GM18517 (cell line): ENCODE measurements around the gene ERGIC3.

ENCODE experiments used
- ATAC-seq: cut with Tn5 transposase; IDR thresholded peaks from one replicate; pipeline ENCODE4 v1.9.1; 2021; ENCODE audit warnings: mild to moderate bottlenecking, moderate library complexity; ENCODE audit not compliant: unreplicated experiment

ERGIC3 gene

DNA sequence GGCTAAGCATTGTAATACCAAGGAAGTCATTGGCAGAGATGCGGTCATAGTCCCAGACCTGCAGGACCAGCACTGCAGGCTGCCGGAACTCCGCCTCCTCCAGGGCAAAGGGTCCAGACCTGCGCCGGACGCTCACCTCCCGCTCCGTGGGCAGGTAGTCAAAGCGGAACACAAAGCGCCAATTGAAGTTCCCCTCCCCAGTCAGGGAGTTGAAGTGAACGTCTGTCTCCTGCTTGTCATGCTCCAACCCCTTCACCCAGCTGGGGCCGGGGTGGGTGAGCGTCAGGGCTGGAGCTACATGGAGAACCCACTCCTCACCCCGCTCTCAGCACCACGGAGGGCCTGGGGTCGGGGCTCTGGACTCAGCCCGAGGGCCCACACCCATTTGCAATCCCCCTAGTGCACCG lies 18.2 kb downstream of the ERGIC3 start:
- no peak for ATAC-seq

DNA sequence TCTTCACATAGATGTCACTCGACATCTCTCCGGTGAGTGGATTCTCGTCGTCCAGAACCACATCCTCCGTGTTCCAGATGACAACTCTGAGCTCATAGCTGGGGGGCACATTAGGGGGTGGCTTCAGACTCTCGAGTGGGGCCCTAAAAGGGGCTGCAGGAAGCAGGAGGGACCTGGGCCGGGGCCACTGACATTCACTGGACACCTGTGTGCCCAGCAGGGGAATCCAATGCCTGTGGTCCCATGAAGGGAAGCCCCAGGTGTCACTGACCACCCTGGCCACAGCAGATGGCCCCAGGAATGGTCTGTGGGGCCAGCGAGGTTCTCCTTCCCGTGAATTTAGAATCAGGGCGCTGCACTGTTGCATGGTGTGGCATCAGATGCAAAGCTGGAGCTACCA lies 18.7 kb downstream of the ERGIC3 start:
- ATAC-seq, result no peak

DNA sequence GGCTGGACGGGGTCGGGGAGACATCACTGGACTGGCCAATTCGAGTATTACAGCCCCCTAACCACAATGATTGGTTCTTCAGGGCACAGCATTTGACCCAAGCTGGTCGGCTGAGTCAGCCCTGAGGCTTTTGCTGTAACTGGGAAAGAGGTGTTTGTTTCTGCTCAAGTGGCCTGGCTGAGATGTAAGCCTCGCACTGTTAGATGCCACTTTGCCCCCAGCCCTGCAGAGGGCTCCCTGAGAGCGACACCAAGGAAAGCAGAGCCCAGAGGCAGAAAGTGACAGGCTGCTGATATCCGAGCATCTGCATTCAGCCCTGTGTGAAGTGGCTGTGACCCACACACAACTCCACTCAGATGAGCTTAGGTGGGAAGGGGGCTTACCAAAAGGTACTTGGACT lies 19.4 kb downstream of the ERGIC3 start:
- ATAC-seq, result no peak

DNA sequence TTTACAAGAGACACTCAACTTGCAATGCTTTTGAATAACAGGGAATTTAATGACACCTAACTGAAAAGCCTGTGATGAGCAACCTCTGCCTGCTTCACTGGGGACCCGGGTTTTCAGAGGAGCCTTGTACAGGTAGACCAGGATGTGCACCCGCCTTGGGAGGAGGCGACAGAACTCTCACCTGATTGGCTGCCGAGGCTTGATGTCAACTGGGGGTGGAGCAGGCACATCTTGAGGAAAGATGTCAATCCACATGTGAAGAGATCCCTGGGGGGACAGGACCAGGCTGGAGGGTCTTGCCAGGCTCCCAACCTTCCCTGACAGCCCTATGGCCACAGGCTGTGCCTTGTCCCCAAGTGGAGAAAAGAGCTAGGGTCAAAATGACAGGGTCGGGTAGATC lies 19.8 kb downstream of the ERGIC3 start:
- ATAC-seq, result no peak

DNA sequence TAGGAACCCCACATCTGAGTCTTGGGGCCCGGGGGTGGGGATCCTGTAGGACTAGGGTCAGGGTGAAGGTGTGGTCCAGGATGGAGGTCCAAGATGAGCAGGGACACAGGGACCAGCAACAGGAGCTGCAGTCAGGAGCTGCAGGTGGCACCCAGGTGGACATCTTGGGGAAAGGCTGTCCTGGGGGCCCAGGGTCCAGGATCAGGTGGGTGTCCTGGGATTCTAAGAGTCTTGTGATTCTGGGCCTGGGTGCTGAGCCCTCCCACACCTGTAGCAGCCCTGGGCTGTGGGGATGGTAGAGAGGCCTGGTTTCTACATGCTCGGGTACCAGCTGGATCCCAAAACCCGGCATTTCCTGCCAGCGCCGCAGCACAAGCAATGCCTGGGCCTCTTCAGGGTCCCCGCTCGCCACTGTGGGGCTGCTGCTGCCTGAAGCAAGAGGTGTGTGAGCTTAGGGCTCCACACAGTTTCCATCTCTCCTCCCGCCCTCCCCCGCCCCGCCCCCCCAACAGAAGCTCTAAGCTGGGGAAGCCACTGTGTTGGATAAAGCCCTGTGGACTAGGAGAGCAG lies 20.7 kb downstream of the ERGIC3 start:
- ATAC-seq, result no peak

DNA sequence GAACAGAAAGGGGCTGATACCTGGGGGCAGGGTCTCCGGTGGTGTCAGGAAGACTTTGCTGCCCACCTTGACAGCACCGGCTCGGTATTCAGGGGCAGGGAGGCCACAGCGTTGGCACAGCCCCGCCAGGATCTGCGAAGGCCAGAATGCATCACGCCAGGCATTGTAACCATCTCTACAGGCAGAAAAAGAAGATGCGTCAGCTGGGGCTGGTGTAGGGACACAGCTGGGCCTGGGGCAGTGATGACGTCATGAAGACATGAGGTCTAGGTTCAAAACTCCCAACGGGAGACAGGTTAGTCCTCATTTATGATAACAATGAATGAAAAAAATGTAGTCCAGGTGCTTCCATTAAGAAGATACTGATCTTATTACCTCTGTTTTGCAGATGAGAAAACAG lies 22.0 kb downstream of the ERGIC3 start:
- no peak for ATAC-seq

DNA sequence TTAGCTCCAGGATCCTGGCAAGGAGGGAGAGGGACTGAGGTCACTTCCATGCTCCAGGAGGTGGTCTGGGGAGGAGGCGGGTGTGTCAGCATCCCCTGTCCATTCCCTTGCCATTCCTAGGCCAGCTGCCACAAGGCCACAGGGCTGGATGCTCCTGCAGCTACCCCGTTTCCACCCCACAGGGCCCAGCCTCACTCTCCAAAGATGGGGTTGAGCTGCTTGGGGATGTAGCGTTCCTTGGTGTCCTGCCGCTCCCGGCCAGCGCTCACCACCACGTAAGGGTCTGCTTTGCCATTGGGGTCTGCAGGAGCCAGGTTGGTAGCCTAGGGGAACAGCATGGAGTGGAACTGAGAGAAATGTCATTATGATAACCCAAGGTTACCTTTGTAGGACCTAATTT lies 23.0 kb downstream of the ERGIC3 start:
- ATAC-seq, result no peak

DNA sequence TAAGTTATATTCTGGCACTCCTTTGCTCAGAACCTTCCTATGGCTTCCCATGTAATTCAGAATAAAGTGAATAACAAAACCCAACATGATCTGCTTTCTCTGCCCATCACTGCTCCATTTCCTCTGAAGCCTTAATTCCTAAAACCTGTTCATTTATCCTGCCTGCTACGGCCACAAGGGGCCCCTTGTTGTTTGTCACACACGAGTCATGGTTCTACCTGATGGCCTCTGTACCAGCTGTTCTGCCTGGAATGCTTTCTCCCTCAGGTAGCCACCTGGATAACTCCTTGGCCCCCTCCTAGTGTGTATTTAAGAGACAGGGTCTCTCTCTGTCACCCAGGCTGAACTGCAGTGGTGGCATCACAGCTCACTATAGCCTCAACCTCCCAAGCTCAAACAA lies 26.8 kb downstream of the ERGIC3 start:
- no peak for ATAC-seq

DNA sequence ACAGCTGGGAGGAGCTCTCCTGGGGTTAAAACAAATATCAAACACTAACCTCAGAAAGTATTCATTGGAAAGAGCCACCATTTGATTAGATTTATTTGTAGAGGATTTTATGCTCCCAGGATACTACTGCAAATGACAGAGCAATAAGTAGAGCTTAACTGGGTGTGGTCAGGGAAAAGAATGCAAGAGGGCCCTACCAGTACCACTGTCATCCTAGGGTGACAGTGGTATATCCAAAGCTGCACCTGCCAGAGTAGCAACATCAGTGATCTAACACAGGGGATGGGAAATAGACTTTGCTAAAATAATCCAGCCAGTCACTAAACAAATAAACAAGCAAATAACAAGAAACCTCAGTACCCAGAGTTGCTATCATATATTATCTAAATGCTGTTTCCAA lies 29.7 kb downstream of the ERGIC3 start:
- ATAC-seq, result no peak

DNA sequence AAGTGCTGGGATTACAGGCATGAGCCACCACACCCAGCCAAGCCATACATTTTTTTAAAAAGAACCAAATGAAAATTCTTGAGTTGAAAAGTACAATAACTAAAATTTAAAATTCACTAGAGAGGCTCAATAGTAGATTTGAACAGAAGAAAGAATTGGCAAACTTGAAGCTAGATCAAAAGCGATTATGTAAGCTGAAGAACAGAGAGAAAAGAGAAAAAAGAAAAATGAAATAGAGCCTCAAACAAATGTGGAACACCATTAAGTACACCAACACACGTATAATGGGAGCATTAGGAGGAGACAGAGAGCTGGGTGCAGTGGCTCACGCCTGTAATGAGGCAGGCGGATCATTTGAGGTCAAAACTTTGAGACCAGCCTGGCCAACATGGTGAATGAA lies 31.0 kb downstream of the ERGIC3 start:
- no peak for ATAC-seq

DNA sequence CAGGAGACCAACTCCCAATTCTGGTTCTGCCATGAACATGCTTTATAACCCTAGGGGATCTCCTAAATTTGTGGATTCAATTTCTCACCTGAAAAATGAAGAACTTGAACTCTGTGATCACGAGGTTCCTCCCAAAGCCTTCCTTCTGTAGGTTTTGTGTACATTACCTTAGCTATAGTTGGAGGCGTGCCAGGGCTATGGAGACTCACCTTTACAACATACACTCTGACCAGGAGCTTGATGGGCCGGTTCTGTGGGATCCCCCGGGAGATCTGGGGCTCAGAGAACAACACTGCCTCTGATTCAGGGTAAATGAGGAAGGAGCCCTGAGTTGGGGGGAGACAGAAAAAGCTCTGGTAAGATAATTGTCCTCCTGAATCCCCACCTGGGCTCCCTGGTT lies 34.1 kb downstream of the ERGIC3 start:
- ATAC-seq, result no peak

DNA sequence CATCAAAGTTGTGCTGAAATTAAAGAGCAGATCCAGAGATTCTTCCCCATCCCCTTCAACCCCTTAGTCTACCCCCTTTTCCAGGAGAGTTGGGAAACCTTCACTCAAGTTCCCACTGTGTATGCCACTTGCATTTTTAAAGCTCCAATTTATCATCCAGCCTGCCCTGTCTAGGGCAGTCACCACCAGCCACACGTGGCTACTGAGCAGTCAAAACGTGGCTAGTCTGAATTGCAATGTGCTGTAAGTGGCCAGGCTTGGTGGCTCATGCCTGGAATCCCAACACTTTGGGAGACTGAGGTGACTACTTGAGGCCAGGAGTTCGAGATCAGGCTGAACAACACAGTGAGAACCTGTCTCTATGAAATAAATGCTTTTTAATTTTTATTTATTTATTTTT lies 34.9 kb downstream of the ERGIC3 start:
- ATAC-seq, result no peak

DNA sequence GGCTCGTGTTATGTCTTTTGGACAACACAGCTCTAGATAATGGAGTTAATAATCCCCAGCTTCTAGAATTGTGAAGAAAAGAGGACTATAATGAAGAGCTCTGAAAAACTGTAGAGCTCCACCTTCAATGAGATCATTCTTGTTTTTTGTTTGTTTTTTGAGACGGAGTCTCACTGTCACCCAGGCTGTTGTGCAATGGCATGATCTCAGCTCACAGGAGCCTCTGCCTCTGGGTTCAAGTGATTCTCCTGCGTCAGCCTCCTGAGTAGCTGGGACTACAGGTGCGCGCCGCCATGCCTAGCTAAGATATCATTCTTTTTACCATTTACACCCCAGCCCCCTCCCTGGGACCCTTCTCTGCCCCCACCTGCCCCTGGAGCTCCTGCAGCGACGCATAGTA lies 36.6 kb downstream of the ERGIC3 start:
- no peak for ATAC-seq

DNA sequence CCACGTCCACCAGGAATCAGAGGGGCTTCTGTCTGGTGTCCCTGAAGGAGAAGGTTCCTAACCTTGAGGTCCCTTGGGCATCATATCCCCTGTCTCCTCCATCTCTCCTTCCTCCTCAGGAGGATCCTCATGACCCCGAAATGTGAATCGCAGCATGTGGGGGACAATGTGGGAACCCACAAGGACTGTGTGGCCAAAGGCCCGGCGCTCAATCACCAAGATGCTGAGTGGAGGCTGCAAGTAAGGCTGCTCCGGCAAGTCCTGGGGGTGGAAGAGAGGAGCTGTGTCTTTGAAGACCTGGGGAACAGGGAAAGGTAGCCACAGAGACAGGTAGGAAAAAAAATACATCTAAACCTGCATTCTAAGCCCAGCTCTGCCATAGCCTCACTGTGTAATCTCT lies 37.3 kb downstream of the ERGIC3 start:
- no peak for ATAC-seq

DNA sequence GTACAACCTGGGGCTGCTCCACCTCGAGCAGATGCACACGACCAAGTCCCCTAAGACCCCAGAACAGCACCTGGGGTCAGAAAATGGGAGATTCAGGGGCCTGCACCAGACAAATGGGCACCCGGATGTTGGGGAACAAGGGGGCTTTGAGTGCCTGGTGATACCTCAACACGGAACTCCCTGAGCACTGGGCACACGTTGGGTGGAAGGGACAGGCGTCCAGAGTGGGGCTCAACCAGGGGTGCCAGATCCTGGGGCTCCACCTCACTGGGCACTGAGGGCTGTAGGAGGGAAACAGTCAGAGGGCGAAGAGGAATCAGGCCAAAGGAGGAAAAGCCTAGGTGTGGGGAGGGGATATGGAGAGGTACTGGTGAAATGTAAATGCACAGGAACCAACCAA lies 40.3 kb downstream of the ERGIC3 start:
- no peak for ATAC-seq

DNA sequence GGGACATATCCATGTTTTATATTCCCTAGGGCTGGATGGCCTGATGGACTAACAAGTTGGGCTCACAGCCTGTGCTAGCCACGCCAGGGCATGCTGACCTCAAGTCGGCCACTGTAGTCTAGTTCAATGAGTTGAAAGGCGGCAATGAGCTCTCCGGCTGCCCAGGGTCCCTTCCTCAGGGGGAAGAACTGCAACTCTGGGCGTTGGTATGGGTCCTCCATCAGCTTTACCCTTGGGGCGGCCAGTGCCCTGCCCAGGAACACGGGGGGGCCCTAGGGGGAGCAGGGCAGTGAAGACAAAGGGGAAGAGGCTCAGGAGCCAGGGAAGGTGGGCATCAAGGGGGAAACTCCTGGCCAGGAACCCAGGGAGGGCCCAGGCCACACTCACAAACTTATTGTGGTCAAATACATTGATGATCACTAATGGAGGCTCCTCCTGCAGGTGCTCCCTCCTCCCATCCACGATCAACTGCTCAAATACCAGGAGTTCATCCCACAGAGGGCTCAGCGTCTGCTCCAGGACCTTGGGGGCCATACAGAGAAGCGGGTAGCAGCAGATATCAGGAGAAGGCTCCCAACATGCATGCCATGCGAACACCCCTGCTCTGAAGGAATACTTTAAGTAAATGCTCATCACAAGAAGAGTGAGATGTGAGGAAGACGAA lies 41.0 kb downstream of the ERGIC3 start:
- ATAC-seq, result no peak

DNA sequence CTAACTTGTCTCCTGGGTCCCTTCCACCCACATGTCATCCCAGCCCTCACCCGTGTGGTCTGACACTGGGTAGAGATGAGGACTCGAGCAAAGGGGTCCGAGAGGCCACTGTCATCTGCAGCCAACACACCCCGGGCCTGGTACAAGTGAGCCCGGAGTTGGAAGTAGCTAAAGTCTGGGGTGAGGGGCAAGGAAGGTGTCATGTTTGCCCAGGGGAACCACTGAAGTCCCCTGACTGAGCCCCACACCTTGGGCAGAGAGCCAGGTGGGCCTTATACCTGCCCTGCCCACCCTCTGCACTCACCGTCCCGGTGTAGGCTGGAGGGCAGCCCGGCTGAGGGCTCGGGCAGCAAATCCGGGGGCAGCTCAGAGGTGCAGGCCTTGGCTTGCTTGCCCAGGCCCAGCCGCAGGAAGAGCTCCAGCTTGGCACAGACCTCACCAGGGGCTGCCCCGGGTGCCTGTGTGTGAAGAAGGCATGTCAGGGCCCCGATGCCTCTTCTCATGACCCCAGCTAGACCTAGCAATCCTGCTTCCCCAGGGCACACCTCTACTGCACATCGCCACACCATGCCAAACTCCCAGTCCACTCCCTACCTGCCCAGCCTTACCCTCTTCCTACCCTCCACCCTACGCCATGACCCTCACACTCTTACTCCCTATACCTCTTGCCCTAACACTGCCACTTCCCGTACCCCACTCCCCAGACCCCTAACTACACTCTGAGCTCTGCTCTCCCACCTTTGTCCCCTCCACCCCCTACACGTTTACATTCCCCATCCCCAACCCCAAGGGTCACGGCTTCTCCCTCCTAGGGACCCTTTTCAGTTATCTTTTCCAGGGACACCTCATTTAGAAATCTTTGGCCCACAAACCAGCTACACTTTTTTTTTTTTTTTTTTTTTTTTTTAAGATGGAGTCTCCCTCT lies 42.0 kb downstream of the ERGIC3 start:
- no peak for ATAC-seq

DNA sequence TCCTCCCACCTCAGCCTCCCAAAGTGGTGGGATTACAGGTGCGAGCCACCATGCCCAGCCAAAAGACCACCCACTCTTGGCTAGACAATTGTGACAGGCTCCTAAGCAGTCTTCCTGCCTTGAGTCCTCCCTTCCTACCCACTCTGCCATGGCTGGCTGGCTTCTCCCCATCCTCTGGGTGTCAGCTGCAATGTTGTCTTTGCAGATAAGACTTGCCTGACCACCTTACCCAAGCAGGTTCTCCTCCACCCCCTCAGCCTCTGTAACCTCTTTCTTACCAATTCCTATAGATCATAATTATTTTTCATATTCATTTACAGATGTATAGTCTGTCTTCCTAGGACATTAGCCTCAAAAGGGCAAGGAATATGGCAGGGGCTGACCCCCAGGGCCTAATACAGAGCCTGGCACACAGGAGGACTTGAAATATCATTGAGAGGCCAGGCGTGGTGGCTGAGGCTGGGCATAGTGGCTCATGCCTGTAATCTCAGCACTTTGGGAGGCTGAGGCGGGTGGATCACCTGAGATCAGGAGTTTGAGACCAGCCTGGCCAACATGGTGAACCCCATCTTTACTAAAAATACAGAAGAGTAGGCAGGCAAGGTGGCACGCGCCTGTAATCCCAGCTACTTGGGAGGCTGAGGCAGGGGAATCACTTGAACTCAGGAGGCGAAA lies 45.0 kb downstream of the ERGIC3 start:
- no peak for ATAC-seq

DNA sequence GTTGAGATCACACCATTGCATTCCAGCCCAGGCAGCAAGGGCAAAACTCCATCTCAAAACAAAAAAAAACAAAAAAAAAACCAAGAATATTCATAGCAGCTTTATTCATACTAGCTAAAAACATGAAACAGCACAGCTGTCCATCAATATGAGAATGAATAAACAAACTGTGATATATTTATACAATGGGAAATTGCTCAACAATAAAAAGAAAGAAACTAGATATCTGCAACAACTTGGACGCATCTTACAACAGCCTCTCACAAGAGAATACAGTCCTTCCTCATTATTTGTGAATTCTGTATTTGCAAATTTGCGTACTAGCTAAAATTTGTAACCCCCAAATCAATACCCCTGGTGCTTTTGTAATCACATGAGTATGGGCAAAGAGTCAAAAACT lies 45.6 kb downstream of the ERGIC3 start:
- no peak for ATAC-seq

DNA sequence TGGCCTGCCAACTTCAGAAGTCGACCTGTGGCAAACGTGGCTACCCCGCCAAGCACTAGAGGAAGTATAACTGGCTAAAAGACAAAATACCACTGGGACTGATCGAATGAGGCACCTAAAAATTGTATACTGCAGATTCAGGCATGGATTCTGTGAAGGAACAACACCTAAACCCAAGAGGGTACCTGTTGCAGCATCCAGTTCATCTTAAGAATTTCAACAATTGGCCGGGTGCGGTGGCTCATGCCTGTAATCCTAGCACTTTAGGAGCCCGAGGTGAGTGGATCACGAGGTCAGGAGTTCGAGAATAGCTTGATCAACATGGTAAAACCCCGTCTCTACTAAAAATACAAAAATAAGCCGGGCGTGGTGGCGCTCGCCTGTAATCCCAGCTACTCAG lies 46.5 kb downstream of the ERGIC3 start:
- ATAC-seq, result no peak

DNA sequence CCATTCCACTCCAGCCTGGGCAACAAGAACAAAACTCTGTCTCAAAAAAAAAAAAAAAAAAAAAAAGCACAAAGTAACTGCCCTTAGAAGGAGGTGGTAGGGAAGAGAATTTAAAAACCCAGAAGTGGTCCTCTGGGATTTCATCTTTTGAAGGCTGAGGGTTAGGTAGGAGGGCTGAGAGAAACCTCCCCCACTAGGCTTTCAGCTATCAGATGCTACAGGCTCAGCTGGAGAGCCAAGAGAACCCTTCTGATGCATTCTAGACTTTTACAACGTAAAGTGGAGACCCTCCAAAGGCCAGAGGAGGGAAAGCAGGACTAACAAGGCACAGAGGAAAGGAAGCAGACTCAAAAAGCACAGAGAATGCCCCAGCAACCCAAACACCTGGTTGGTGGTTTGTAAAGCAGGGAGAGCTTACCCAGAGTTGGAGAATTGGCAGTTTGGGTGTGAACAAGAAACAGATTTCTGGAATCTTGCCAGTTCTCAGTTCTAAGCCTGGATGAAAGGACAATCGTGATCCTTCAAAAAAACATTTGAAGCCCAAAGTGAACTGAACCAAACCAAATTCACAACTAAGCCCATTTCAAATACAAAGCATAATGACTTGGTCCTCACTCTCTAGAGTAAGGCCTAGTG lies 50.6 kb downstream of the ERGIC3 start:
- no peak for ATAC-seq
